HEK293 (cell line): Measurements from ENCODE around the gene ENAH.

Experiments
- ATF2 ChIP-seq: fragments of 450-650 bp; formaldehyde crosslinking; IDR thresholded peaks from 2 replicates; pipeline ENCODE4 v1.5.1; 2016; ENCODE audit warnings: missing biosample characterization, missing genetic modification characterization, low read depth
- HIC1 ChIP-seq: fragments of 450-650 bp; formaldehyde crosslinking; IDR thresholded peaks from 2 replicates; pipeline ENCODE4 v1.5.1; 2016; ENCODE audit warnings: missing biosample characterization, missing genetic modification characterization
- INSM2 ChIP-seq: fragments of 450-650 bp; formaldehyde crosslinking; IDR thresholded peaks from 2 replicates; pipeline ENCODE4 v1.5.1; 2016; ENCODE audit warnings: missing biosample characterization, missing genetic modification characterization
- OSR2 ChIP-seq: fragments of 450-650 bp; formaldehyde crosslinking; IDR thresholded peaks from 2 replicates; pipeline ENCODE4 v1.5.1; 2016; ENCODE audit warnings: missing biosample characterization, missing genetic modification characterization
- PRDM4 ChIP-seq: fragments of 450-650 bp; formaldehyde crosslinking; IDR thresholded peaks from 2 replicates; pipeline ENCODE4 v1.5.1; 2017; ENCODE audit warnings: missing biosample characterization, missing genetic modification characterization
- SP7 ChIP-seq: fragments of 450-650 bp; formaldehyde crosslinking; IDR thresholded peaks from 2 replicates; pipeline ENCODE4 v1.5.1; 2016; ENCODE audit warnings: missing biosample characterization, missing genetic modification characterization
- ZBTB10 ChIP-seq: fragments of 450-650 bp; formaldehyde crosslinking; IDR thresholded peaks from 2 replicates; pipeline ENCODE4 v1.5.1; 2016; ENCODE audit warnings: missing biosample characterization, missing genetic modification characterization
- ZBTB26 ChIP-seq: fragments of 450-650 bp; formaldehyde crosslinking; optimal IDR thresholded peaks from 2 replicates; pipeline ENCODE3; 2016; ENCODE audit warnings: missing biosample characterization, mild to moderate bottlenecking, missing genetic modification characterization
- ZBTB48 ChIP-seq: fragments of 450-650 bp; formaldehyde crosslinking; IDR thresholded peaks from 2 replicates; pipeline ENCODE4 v1.5.1; 2016; ENCODE audit warnings: missing biosample characterization, missing genetic modification characterization
- ZBTB8A ChIP-seq: fragments of 450-650 bp; formaldehyde crosslinking; IDR thresholded peaks from 2 replicates; pipeline ENCODE4 v1.5.1; 2016; ENCODE audit warnings: missing biosample characterization, missing genetic modification characterization
- ZEB2 ChIP-seq: fragments of 450-650 bp; formaldehyde crosslinking; IDR thresholded peaks from 2 replicates; pipeline ENCODE4 v1.5.1; 2016; ENCODE audit warnings: missing biosample characterization, missing genetic modification characterization
- ZNF175 ChIP-seq: fragments of 450-650 bp; formaldehyde crosslinking; IDR thresholded peaks from 2 replicates; pipeline ENCODE4 v1.5.1; 2016; ENCODE audit warnings: missing biosample characterization, missing genetic modification characterization
- ZNF202 ChIP-seq: fragments of 450-650 bp; formaldehyde crosslinking; IDR thresholded peaks from 2 replicates; pipeline ENCODE4 v1.5.1; 2016; ENCODE audit warnings: missing biosample characterization, missing genetic modification characterization, borderline replicate concordance
- ZNF23 ChIP-seq: fragments of 450-650 bp; formaldehyde crosslinking; IDR thresholded peaks from 2 replicates; pipeline ENCODE4 v1.5.1; 2016; ENCODE audit warnings: missing biosample characterization, missing genetic modification characterization, borderline replicate concordance
- ZNF362 ChIP-seq: fragments of 450-650 bp; formaldehyde crosslinking; IDR thresholded peaks from 2 replicates; pipeline ENCODE4 v1.5.1; 2016; ENCODE audit warnings: missing biosample characterization, missing genetic modification characterization
- ZNF488 ChIP-seq: fragments of 450-650 bp; formaldehyde crosslinking; IDR thresholded peaks from 2 replicates; pipeline ENCODE4 v1.5.1; 2016; ENCODE audit warnings: missing biosample characterization, missing genetic modification characterization
- ZNF510 ChIP-seq: fragments of 450-650 bp; formaldehyde crosslinking; IDR thresholded peaks from 2 replicates; pipeline ENCODE4 v1.5.1; 2018; ENCODE audit warnings: mild to moderate bottlenecking, missing genetic modification characterization, missing biosample characterization; ENCODE audit not compliant: insufficient replicate concordance
- ZNF529 ChIP-seq: fragments of 450-650 bp; formaldehyde crosslinking; IDR thresholded peaks from 2 replicates; pipeline ENCODE4 v1.5.1; 2017; ENCODE audit warnings: missing genetic modification characterization, missing biosample characterization; ENCODE audit not compliant: insufficient replicate concordance
- ZNF610 ChIP-seq: fragments of 450-650 bp; formaldehyde crosslinking; IDR thresholded peaks from 2 replicates; pipeline ENCODE4 v1.5.1; 2016; ENCODE audit warnings: missing biosample characterization, missing genetic modification characterization, borderline replicate concordance
- ZNF639 ChIP-seq: fragments of 450-650 bp; formaldehyde crosslinking; IDR thresholded peaks from 2 replicates; pipeline ENCODE4 v1.5.1; 2016; ENCODE audit warnings: missing biosample characterization, missing genetic modification characterization
- ZNF76 ChIP-seq: fragments of 450-650 bp; formaldehyde crosslinking; IDR thresholded peaks from 2 replicates; pipeline ENCODE4; 2016; ENCODE audit warnings: low read depth, missing biosample characterization, missing genetic modification characterization, borderline replicate concordance

The ENAH gene

GRCh38 chr1:225655509-225656258, 2.8 kb upstream of the ENAH start (continued):
- TF ChIP-seq HIC1 (tag by site-specific recombination) (peak; percentile 97), ZBTB10 (tag by site-specific recombination) (0 out of 2 replicates have a peak, but pooled peaks have one; percentile 18), ZBTB48 (tag by site-specific recombination) (no peak), ZNF488 (no peak), OSR2 (tag by site-specific recombination) (peak; percentile 6; the same call in 1 of the 2 replicates), ZNF610 (tag by site-specific recombination) (no peak), ATF2 (no peak), PRDM4 (no peak), ZEB2 (tag by site-specific recombination) (peak; percentile 99), ZBTB26 (tag by site-specific recombination) (no peak), ZNF639 (tag by site-specific recombination) (peak; percentile 96), ZNF23 (tag by site-specific recombination) (no peak), ZBTB8A (tag by site-specific recombination) (no peak), ZNF175 (tag by site-specific recombination) (no peak), INSM2 (tag by site-specific recombination) (peak; percentile 89), ZNF362 (tag by site-specific recombination) (peak; percentile 77; the same call in 1 of the 2 replicates), SP7 (tag by site-specific recombination) (peak; percentile 90), ZNF202 (tag by site-specific recombination) (no peak), ZNF510 (tag by site-specific recombination) (no peak), ZNF529 (tag by site-specific recombination) (no peak), ZNF76 (tag by site-specific recombination) (0 out of 2 replicates have a peak, but pooled peaks have one; percentile 23)
